HG02763 (cell line): Measurements from ENCODE around the gene AGAP1.
"Not testable (repeated sequence)": the region's sequence is repeated elsewhere in the genome, so short reads cannot be mapped to it uniquely, and the experiment has no call there.

Experiments used
- ATAC-seq: cut with Tn5 transposase; IDR thresholded peaks from one replicate; pipeline ENCODE4 v1.9.1; 2021; ENCODE audit warnings: mild to moderate bottlenecking, moderate library complexity; ENCODE audit not compliant: unreplicated experiment

AGAP1 gene

DNA sequence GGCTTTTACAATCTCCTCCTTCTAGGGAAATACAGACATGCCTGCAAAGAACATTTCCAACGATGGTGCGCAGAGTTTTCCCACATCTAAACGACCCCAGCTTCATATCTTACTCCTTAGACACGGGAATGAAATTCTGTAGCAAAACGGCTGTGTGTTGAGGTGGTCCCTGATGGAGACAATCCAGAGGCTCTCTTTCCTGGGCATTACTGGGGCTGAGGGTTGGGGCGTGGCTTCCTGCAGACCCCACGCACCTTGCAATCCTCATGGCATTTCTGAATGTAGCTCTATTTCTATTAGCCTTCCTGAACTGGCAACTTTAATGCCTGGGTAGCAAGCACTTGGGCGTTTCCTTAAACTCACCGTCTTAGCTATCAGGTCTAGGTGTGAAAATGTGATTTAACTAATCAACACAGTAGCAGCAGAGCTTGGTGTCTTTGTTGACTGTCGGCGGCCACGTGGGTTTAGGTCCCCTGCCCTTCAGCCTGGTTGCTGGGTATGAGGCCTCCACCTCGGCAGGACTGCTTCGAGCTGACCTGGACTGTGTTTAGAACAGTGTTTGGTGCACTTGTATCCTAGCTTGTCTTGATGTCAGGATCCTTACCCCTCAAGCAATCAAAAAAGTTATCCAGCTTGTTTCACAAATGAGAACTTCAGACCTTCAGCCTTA lies 431.5 kb downstream of the AGAP1 start:
- no peak for ATAC-seq

DNA sequence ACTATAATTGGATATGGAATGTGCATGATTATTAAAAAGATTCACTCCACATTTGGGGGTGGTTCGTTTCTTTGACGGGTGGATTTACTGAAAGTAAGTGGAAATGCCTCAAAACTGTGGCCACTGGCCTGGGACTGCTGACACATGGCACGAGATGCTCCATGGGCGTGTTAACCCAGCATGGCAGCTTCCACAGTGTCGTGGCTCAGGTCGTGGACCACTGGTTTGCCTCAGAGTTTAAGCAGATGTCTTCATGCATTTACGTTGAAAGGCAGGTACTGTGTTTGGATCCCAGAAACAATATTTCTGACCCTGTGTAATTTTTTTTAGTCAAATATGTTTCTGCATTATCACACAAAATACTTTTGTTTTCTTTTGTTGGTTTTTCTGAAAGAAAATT lies 432.4 kb downstream of the AGAP1 start:
- no peak for ATAC-seq

- ATAC-seq, result no peak
Measured at GRCh38 chr2:235928751-235929370, 435.0 kb downstream of the AGAP1 start.

DNA sequence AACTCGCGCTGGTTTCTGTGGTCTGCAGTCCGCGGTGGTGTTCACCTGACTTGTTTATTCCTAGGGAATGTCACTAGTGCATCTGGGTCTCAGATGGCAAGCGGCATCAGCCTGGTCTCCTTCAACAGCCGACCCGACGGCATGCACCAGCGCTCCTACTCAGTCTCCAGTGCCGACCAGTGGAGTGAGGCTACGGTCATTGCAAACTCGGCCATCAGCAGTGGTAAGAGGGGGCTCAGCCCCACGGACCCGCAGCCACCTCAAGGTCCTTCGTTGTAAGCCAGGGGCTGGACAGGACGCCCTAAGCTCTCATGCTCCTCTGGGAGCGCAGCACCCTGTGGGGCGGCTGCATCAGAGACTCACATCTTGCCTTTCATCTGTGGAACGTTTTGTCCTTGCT lies 436.9 kb downstream of the AGAP1 start:
- ATAC-seq, result no peak

DNA sequence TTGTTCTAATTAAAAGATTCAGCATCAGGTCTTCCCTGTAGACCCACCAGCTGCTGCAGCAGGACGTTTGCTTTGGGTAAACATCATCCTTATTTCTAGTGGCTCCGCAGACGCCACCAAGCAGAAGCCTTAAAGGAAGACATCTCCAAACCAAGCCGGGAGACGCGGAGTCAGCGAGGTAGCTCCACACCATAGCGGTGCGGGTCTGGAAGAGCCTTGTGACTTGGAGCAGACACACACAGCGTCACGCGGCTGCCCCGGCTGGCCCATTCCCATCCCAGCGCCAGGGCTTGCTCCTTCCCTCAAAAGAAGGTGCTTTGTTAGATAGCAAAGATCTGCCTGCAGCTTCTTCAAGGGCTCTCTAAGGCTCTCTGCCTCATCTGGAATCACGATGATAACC lies 437.8 kb downstream of the AGAP1 start:
- no peak for ATAC-seq

DNA sequence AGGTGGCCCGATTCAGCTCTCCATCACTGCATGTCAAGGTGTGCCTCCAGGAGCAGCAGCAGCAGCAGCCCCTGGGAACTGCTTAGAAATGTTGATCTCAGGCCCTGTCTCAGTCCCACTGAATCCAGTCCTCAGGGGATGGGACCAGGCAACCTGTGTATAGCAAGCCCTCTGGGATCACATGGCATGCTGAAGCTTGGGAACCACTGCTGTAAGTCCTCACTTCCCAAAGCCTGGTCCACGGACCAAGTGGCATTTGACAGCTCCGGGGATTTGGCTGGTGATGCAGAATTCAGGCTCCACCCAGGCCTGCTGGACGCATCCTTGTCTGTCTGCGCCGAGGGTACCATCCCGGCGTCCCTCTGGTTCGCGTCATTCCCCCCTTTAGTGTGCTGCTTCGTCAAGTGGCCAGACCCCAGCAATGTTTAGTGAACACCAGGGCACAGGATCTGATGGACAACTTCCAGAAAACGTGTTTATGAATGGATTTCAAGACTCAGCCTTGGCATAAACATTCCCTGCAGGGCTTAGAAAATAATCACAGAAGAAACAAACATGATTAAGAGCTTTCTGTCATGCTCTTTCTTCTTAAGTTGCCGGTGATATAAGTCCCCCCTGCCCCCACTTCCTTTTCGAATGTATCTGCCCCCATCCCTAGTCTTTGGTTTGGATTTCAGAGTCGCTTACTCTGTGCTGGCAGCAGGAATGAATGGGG lies 440.4 kb downstream of the AGAP1 start:
- ATAC-seq, result no peak

DNA sequence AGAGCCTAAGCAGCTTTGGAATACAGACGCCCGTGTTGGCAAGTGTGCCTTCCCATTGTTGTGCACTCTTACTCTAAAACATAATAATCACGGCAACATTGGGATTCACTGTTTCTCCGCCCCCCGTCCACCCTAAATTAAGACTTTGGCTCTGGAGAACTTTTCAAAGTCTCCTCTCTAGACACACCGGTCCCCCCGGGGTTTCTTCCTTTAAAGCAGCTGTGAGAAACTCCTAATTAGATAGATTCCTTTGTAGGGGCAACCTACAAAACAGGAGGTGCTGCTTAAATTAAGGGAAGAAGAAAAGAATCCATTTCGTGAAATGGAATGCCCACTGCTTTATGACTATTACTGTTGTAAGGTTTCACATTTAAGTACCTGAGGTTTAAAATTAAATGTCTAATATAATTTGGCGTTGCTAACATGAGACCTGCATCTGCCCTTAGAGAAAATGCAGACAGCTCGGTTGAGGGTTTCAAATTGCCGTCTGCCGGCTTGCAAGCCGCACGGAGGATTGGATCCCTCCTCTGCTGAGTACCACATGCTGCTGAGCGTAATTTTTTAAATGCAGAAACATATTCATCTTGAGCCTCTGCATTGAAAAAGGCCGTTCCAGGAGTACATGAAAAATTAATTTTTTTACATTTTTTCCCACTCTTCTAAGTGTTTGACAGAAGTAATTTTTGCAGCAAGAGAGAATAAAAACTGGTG lies 441.1 kb downstream of the AGAP1 start:
- ATAC-seq, result no peak

DNA sequence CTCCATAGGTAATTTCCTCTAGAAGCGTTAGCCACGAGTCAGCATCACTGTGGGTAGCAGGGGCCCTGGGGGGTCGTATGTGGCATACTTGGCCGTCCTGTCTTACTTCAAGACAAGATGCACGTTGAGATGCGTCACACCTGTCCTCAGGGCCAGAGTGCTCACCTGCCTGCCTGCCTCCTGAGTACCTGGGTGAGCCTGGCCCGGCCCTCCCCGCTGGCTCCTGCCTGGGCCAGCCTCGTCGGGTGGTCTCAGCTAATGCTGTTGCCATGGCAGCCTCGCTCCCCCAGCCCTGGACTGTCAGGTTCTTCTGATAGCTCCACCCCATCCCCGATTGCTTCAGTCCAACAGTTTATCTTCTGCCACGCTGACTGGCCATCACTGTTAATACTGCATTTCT lies 441.9 kb downstream of the AGAP1 start:
- no peak for ATAC-seq

DNA sequence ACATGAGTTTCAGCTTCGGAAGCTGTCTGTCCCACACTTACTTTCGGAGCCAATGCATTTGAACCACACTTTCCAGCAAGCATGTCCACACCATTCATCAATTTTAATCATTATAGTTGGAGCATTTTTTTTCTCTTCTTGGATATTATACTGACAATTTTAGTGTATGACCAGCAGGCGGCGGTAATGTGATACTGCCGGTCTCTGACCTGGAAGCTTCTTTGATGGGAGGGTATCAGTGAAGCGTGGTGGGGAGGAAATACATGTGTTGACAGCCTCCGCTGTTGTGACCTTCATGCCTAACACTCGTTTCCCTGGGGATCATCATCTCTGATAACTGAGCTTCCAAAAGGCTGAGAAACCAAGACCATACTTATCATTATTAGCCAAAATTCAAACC lies 442.6 kb downstream of the AGAP1 start:
- ATAC-seq, result no peak

GRCh38 chr2:235937087-235937486 lies 443.2 kb downstream of the AGAP1 start:
- ATAC-seq, result no peak

DNA sequence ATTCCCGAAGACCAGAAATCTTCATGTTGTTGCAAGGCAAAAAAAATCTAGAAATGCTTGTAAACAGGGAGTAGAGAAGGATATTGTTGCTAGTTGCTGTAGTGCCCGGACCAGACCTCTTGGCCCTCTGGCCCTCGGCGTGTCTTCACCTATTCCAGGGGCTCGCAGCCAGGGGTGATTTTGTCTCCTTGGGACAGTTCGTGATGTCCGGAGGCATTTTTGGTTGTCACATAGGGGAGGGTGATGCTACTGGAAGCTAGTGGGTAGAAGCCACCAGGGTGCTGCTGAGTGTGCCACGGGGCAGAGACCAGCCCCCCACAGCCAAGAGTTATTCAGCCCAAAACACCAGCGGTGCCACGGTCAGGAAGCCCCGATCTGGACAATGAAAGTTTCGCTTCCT lies 443.7 kb downstream of the AGAP1 start:
- no peak for ATAC-seq

- ATAC-seq, result no peak
Measured at GRCh38 chr2:235937936-235938335, 444.1 kb downstream of the AGAP1 start.

DNA sequence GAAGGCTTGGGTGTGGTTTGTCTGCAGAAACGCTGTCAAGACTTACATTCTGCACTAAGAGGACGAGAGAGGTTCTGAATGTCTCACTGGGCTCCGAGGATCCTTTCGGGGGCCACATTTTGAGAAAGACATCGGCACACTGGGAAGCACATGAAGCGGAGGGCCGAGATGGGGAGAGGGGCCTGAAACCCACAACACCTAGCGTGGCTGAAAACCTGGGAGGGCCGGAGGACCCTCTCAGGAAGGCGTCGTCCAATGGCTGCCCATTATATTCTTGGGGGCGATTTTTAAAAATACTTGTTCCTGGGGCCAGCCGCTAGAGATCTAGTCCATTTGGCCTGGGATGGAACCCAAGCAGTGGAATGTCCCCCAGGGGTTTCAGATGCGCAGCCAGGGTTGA lies 444.8 kb downstream of the AGAP1 start:
- no peak for ATAC-seq

DNA sequence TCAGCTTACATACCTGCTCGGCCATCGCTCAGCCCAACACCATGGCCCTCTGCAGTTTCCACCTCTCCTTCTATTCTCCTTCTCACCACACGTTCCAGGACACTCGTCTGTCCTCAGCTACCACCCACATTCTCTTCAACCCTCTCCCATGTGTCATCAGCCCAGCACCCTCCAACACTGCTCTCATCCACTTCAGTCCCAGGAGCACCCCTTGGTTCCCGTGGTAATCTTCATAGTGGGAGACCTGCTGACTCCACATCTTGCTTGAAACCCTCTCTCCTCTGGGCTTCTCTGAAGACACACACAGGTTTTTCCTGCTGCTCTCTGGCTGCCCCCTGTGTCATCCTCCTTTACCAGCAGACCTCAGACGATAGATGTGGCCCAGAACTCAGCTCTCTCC lies 445.6 kb downstream of the AGAP1 start:
- no peak for ATAC-seq

DNA sequence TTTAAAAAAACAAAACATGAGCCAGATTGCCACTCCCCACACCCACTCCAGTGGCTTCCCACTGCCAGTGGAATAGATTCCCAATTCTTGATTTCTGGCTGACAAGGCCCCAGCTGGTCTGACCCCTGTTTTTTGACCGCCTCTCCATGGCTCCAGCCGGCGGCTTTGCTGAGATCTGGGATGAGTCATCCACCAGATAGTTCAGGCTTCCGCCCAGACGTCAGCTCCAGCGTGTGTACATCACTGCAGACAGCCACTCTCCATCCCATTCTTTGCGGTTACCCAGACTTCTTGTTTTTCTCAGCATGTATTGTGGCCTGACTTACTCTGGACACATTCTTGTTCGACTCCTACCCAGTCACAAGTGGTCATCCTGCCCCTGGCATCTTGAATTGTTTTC lies 446.5 kb downstream of the AGAP1 start:
- ATAC-seq, result no peak

- no peak for ATAC-seq
Measured at GRCh38 chr2:235944591-235944990, 450.7 kb downstream of the AGAP1 start.

DNA sequence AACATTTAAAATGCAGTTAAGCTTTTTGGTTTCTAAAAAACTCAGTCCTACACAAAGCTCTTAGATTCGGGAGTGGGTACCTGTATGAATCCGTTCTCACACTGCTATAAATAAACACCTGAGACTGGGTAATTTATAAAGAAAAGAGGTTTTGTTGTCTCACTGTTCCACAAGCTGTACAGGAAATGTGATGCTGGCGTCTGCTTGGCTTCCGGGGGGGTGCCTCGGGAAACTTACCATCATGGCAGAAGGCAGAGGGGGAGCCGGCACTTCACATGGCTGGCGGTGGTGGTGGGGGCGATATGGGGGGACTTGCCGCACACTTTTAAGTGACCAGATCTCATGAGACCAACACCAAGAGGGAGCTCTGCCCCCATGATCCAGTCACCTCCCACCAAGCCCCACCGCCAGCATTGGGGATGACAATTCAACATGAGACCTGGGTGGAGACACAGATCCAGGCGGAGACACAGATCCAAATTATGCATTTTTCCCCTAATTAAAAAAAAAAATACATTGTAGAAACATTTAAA lies 451.8 kb downstream of the AGAP1 start:
- no peak for ATAC-seq

GRCh38 chr2:235946590-235946989 lies 452.7 kb downstream of the AGAP1 start:
- ATAC-seq, result no peak

- ATAC-seq, result not testable (repeated sequence)
Measured at GRCh38 chr2:235947055-235947454, 453.2 kb downstream of the AGAP1 start.

GRCh38 chr2:235949567-235950472 lies 456.0 kb downstream of the AGAP1 start:
- no peak for ATAC-seq

GRCh38 chr2:235950473-235950809 lies 456.6 kb downstream of the AGAP1 start:
- no peak for ATAC-seq
